CD14-positive monocyte (primary cell): ENCODE results near the gene RPGRIP1L. TPM values are rescaled to one million over a fixed set of nuclear protein-coding genes. Genes with fewer than 3 reads are reported as not detected.

Experiments
- DNase-seq, 3 donors: peaks; one replicate each; pipeline ENCODE4 v3.0.0-alpha.2; 2011 to 2022
- H2AFZ ChIP-seq: 2 replicates; pipeline ENCODE4 v1.6.0; 2012; ENCODE audit warnings: mild to moderate bottlenecking, low read depth, low read length, inconsistent platforms; ENCODE audit not compliant: insufficient read depth, poor library complexity, severe bottlenecking
- H3K27ac ChIP-seq, 2 donors: 1 replicate in 1 of 2; 2 replicates in 1 of 2; pipeline ENCODE4 v1.5.1; 2012 to 2013; ENCODE audit warnings: low read length in 2 of 2, control low read depth in 1 of 2, inconsistent platforms in 1 of 2, low read depth in 1 of 2, mild to moderate bottlenecking in 1 of 2
- H3K27me3 ChIP-seq, 2 donors: one replicate each; pipeline versions ENCODE4 v1.6.0 to v1.6.1; 2011 to 2013; ENCODE audit warnings: low read length in 2 of 2; ENCODE audit not compliant: control insufficient read depth in 2 of 2, insufficient read depth in 2 of 2
- H3K36me3 ChIP-seq, 2 donors: replicated peaks in 1 of 2; 1 replicate in 1 of 2; 2 replicates in 1 of 2; pipeline versions ENCODE4 v1.5.1 to v1.6.1; 2012 to 2013; ENCODE audit warnings: low read length in 2 of 2, control low read depth in 1 of 2, inconsistent platforms in 1 of 2, mild to moderate bottlenecking in 1 of 2; ENCODE audit not compliant: insufficient read depth in 2 of 2, control insufficient read depth in 1 of 2
- H3K4me1 ChIP-seq, 2 donors: 1 replicate in 1 of 2; 2 replicates in 1 of 2; pipeline versions ENCODE4 v1.5.1 to v1.6.1; 2012 to 2013; ENCODE audit warnings: low read length in 2 of 2, control low read depth in 1 of 2, inconsistent platforms in 1 of 2, mild to moderate bottlenecking in 1 of 2, moderate library complexity in 1 of 2; ENCODE audit not compliant: insufficient read depth in 2 of 2, control insufficient read depth in 1 of 2
- H3K4me2 ChIP-seq: replicated peaks from 2 replicates; pipeline ENCODE3; 2012; ENCODE audit warnings: low read length, moderate library complexity, mild to moderate bottlenecking; ENCODE audit not compliant: poor library complexity, severe bottlenecking; ENCODE audit errors: extremely low read depth
- H3K4me3 ChIP-seq, 3 experiments: fragments of 200-600 bp in 1 of 3; sonication (generic) in 1 of 3; replicated peaks in 1 of 3; 1 replicate in 2 of 3; 2 replicates in 1 of 3; pipeline ENCODE4 v1.5.1; 2011 to 2013; ENCODE audit warnings: low read length in 3 of 3, mild to moderate bottlenecking in 3 of 3, control low read depth in 2 of 3, low read depth in 2 of 3, inconsistent platforms in 1 of 3, moderate library complexity in 1 of 3
- H3K79me2 ChIP-seq: 2 replicates; pipeline ENCODE4 v1.6.0; 2012; ENCODE audit warnings: mild to moderate bottlenecking, control low read depth, inconsistent platforms, low read length, moderate library complexity; ENCODE audit not compliant: insufficient read depth
- H3K9ac ChIP-seq: 2 replicates; pipeline ENCODE4 v1.6.0; 2017; ENCODE audit warnings: low read length, mild to moderate bottlenecking; ENCODE audit not compliant: insufficient read depth, poor library complexity, severe bottlenecking
- H3K9me3 ChIP-seq, 2 donors: replicated peaks in 1 of 2; 1 replicate in 1 of 2; 2 replicates in 1 of 2; pipeline versions ENCODE4 v1.5.1 to v1.6.1; 2012 to 2013; ENCODE audit warnings: low read length in 2 of 2, control low read depth in 1 of 2; ENCODE audit not compliant: control insufficient read depth in 1 of 2, insufficient read depth in 1 of 2
- H4K20me1 ChIP-seq: 2 replicates; pipeline ENCODE4 v1.6.0; 2012; ENCODE audit warnings: mild to moderate bottlenecking, low read length, control low read depth, moderate library complexity; ENCODE audit not compliant: insufficient read depth
- H3K27ac Mint-ChIP-seq, 7 donors: one replicate each; pipeline ENCODE4 v1.8.0; 2020; ENCODE audit warnings: mild to moderate bottlenecking in 7 of 7, mixed read lengths in 7 of 7, moderate library complexity in 6 of 7, inconsistent platforms in 2 of 7
- H3K27me3 Mint-ChIP-seq, 3 donors: one replicate each; pipeline ENCODE4 v1.8.0; 2021 to 2022; ENCODE audit warnings: low read depth in 3 of 3, mild to moderate bottlenecking in 3 of 3, mixed read lengths in 3 of 3, moderate library complexity in 3 of 3, inconsistent platforms in 1 of 3
- H3K36me3 Mint-ChIP-seq, 2 donors: one replicate each; pipeline ENCODE4 v1.8.0; 2020; ENCODE audit warnings: mixed read lengths in 2 of 2, inconsistent platforms in 1 of 2, mild to moderate bottlenecking in 1 of 2
- H3K4me1 Mint-ChIP-seq: one replicate; pipeline ENCODE4 v1.8.0; 2020; ENCODE audit warnings: mild to moderate bottlenecking, mixed read lengths
- H3K4me3 Mint-ChIP-seq, 2 donors: one replicate each; pipeline ENCODE4 v1.8.0; 2020; ENCODE audit warnings: mild to moderate bottlenecking in 2 of 2, mixed read lengths in 2 of 2, moderate library complexity in 1 of 2
- H3K9me3 Mint-ChIP-seq, 7 donors: one replicate each; pipeline ENCODE4 v1.8.0; 2020 to 2022; ENCODE audit warnings: mixed read lengths in 7 of 7, mild to moderate bottlenecking in 6 of 7, moderate library complexity in 6 of 7, inconsistent platforms in 2 of 7
- CTCF ChIP-seq: fragments of 200-600 bp; IDR thresholded peaks from one replicate; pipeline ENCODE4 v1.8.0; 2022; ENCODE audit warnings: antibody characterized with exemption, mild to moderate bottlenecking
- WGBS: methylation state at CpG from one replicate; pipeline ENCODE4 v1.1.5; 2013; ENCODE audit warnings: missing lambda C conversion rate; ENCODE audit not compliant: insufficient coverage; 5-methylcytosine and 5-hydroxymethylcytosine counted together
- intact Hi-C, 2 donors: fragments of 100-400 bp; cut with micrococcal nuclease; formaldehyde crosslinking; loops; one replicate each; pipeline versions ENCODE4 v1.15.0 to v1.15.1; 2023
- polyA plus RNA-seq, 3 donors: library from polyadenylated mRNA; depleted of rRNA in 1 of 3; unstranded in 2 of 3; stranded (reverse) in 1 of 3; fragments of 300-500 nt in 2 of 3; fragments of >200 nt in 1 of 3; fragmentation: Illumina TruSeq in 2 of 3; gene quantifications; 1 replicate in 2 of 3; 2 replicates in 1 of 3; pipeline ENCODE4 v1.2.3, GENCODE V29; 2012 to 2021

Gene RPGRIP1L
- polyA plus RNA-seq, 3 donors, result 0.11 to 0.18 TPM; not detected in 1

GRCh38 chr16:53614346-53614745, 89.3 kb downstream of the RPGRIP1L start:
- Histone ChIP-seq H3K4me3 (no peak overlapping the region), H3K36me3 (no peaks in the 10 kb centered on the region), H4K20me1 (no peaks in the 10 kb centered on the region), H3K27me3 (no peaks in the 10 kb centered on the region), H3K9me3 (no peaks in the 10 kb centered on the region), H3K79me2 (no peaks in the 10 kb centered on the region), H3K27ac (no peak overlapping the region), H3K9ac (no peak overlapping the region), H2AFZ (no peak overlapping the region), H3K4me2 (no peak overlapping the region), H3K4me1 (no peaks in the 10 kb centered on the region)
- no peaks in the 10 kb centered on the region for H3K36me3 Mint-ChIP-seq
- H3K9me3 Mint-ChIP-seq, result peaks cover 0 to 3% (median 0%) of the 10 kb centered on the region in 7 donors
- H3K27ac Mint-ChIP-seq, result no peak overlapping the region
- intact Hi-C loops, result no loop called here
- no CpG with 5 or more reads among the region's 1 CpG for WGBS
- peaks cover 0 to 3% (median 2%) of the 10 kb centered on the region in 3 donors for H3K27me3 Mint-ChIP-seq
- TF ChIP-seq CTCF, result no peak
- no peak overlapping the region for H3K4me3 Mint-ChIP-seq
- DNase-seq, result no peak
- no peaks in the 10 kb centered on the region for H3K4me1 Mint-ChIP-seq

- no CpG with 5 or more reads among the region's 3 CpGs for WGBS
- Histone ChIP-seq H3K79me2 (no peaks in the 10 kb centered on the region), H3K27me3 (no peaks in the 10 kb centered on the region), H3K4me1 (no peaks in the 10 kb centered on the region), H3K27ac (no peak overlapping the region), H2AFZ (no peak overlapping the region), H4K20me1 (no peaks in the 10 kb centered on the region), H3K9me3 (no peaks in the 10 kb centered on the region), H3K9ac (no peak overlapping the region), H3K36me3 (no peaks in the 10 kb centered on the region), H3K4me3 (no peak overlapping the region), H3K4me2 (no peak overlapping the region)
- intact Hi-C loops, result no loop called here
- no peak for TF ChIP-seq CTCF
- no peak for DNase-seq
- Mint-ChIP-seq H3K4me3 (no peak overlapping the region), H3K27me3 (peaks cover 0 to 3% (median 0%) of the 10 kb centered on the region in 3 donors), H3K9me3 (peaks cover 0 to 1% (median 0%) of the 10 kb centered on the region in 7 donors), H3K4me1 (no peaks in the 10 kb centered on the region), H3K27ac (no peak overlapping the region), H3K36me3 (no peaks in the 10 kb centered on the region)
These were observed 91.7 kb downstream of the RPGRIP1L start for GRCh38 chr16:53612003-53612402.
